Neural cell (in vitro differentiated cells): ENCODE measurements around the gene SFMBT1. TPM values are rescaled to one million over a fixed set of nuclear protein-coding genes. Genes with fewer than 3 reads are reported as not detected.
"Not testable (repeated sequence)": the region's sequence is repeated elsewhere in the genome, so short reads cannot be mapped to it uniquely, and the experiment has no call there.

Source experiments
- H2AFZ ChIP-seq: fragments of 200-600, 300-800 bp; sonication (generic), shearing (Covaris generic); 2 replicates; pipeline ENCODE4 v1.6.0; 2014; ENCODE audit warnings: low read depth, mild to moderate bottlenecking, antibody characterized with exemption, low read length, moderate library complexity
- H3F3A ChIP-seq: fragments of 200-600 bp; shearing (Covaris generic); 2 replicates; pipeline ENCODE4 v1.6.1; 2016; ENCODE audit warnings: mild to moderate bottlenecking, moderate library complexity, mixed read lengths, antibody characterized with exemption, low read length; ENCODE audit not compliant: insufficient read depth, poor library complexity, severe bottlenecking
- H3K27ac ChIP-seq: fragments of 200-600, 300-800 bp; sonication (generic), shearing (Covaris generic); 2 replicates; pipeline ENCODE4 v1.5.1; 2014; ENCODE audit warnings: mild to moderate bottlenecking, low read length, moderate library complexity
- H3K27me3 ChIP-seq: fragments of 300-800, 200-600 bp; sonication (generic), shearing (Covaris generic); 2 replicates; pipeline ENCODE4 v1.6.0; 2014; ENCODE audit warnings: mild to moderate bottlenecking, low read depth, low read length, moderate library complexity; ENCODE audit not compliant: insufficient read depth
- H3K36me3 ChIP-seq: fragments of 300-800, 200-600 bp; sonication (generic), shearing (Covaris generic); 2 replicates; pipeline ENCODE4 v1.5.1; 2014; ENCODE audit warnings: mild to moderate bottlenecking, antibody characterized with exemption, low read length, moderate library complexity; ENCODE audit not compliant: insufficient read depth
- H3K4me2 ChIP-seq: fragments of 300-800, 200-600 bp; sonication (generic), shearing (Covaris generic); 2 replicates; pipeline ENCODE4 v1.6.0; 2014; ENCODE audit warnings: mild to moderate bottlenecking, low read length
- H3K4me3 ChIP-seq: fragments of 300-800, 200-600 bp; sonication (generic), shearing (Covaris generic); 2 replicates; pipeline ENCODE4 v1.5.1; 2014; ENCODE audit warnings: mild to moderate bottlenecking, low read length, moderate library complexity
- H3K79me2 ChIP-seq: fragments of 200-600 bp; shearing (Covaris generic); replicated peaks from 2 replicates; pipeline ENCODE4 v1.6.0; 2014; ENCODE audit warnings: mild to moderate bottlenecking, low read length, moderate library complexity; ENCODE audit not compliant: insufficient read depth
- H3K9ac ChIP-seq: fragments of 300-800, 200-600 bp; sonication (generic), shearing (Covaris generic); 2 replicates; pipeline ENCODE4 v1.6.1; 2016; ENCODE audit warnings: mild to moderate bottlenecking, low read length, mixed read lengths
- H3K9me2 ChIP-seq: fragments of 200-600 bp; shearing (Covaris generic); 2 replicates; pipeline ENCODE4 v1.6.1; 2016; ENCODE audit warnings: mild to moderate bottlenecking, low read length, mixed read lengths; ENCODE audit not compliant: insufficient read depth
- H3K9me3 ChIP-seq: fragments of 200-600, 300-800 bp; sonication (generic), shearing (Covaris generic); 2 replicates; pipeline ENCODE4 v1.6.1; 2016; ENCODE audit warnings: mild to moderate bottlenecking, mixed run types, low read length, moderate library complexity, mixed read lengths
- H4K20me1 ChIP-seq: fragments of 200-600 bp; shearing (Covaris generic); 2 replicates; pipeline ENCODE4 v1.6.1; 2016; ENCODE audit warnings: mild to moderate bottlenecking, mixed run types; ENCODE audit not compliant: insufficient read depth
- CTCF ChIP-seq: fragments of 450-650 bp; IDR thresholded peaks from 2 replicates; pipeline ENCODE4 v1.5.1; 2014; ENCODE audit warnings: antibody characterized with exemption, mild to moderate bottlenecking, moderate library complexity; ENCODE audit not compliant: poor library complexity, severe bottlenecking
- EP300 ChIP-seq: fragments of 450-650 bp; conservative IDR thresholded peaks from 2 replicates; pipeline ENCODE4 v1.6.1; 2014; ENCODE audit warnings: antibody characterized with exemption, mild to moderate bottlenecking, moderate library complexity; ENCODE audit not compliant: poor library complexity, severe bottlenecking
- EZH2 ChIP-seq: fragments of 200-600, 300-800 bp; shearing (Covaris generic), sonication (generic); IDR thresholded peaks from 2 replicates; pipeline ENCODE4 v1.6.1; 2014; ENCODE audit warnings: antibody characterized with exemption, low read length, borderline replicate concordance, mild to moderate bottlenecking; ENCODE audit not compliant: insufficient read depth, poor library complexity, severe bottlenecking
- MXI1 ChIP-seq: fragments of 450-650 bp; conservative IDR thresholded peaks from 2 replicates; pipeline ENCODE4 v1.6.1; 2014; ENCODE audit warnings: antibody characterized with exemption, mild to moderate bottlenecking; ENCODE audit not compliant: poor library complexity, severe bottlenecking
- POLR2AphosphoS5 ChIP-seq: IDR thresholded peaks from 2 replicates; pipeline ENCODE4 v1.6.1; 2012
- RAD21 ChIP-seq: fragments of 450-650 bp; conservative IDR thresholded peaks from 2 replicates; pipeline ENCODE4 v1.6.1; 2014; ENCODE audit warnings: antibody characterized with exemption, mild to moderate bottlenecking, moderate library complexity
- REST ChIP-seq: IDR thresholded peaks from 2 replicates; pipeline ENCODE4 v1.6.1; 2012; ENCODE audit warnings: borderline replicate concordance
- SMC3 ChIP-seq: fragments of 450-650 bp; conservative IDR thresholded peaks from 2 replicates; pipeline ENCODE4 v1.6.1; 2014; ENCODE audit warnings: antibody characterized with exemption, mild to moderate bottlenecking, moderate library complexity; ENCODE audit not compliant: poor library complexity
- TAF1 ChIP-seq: IDR thresholded peaks from 2 replicates; pipeline ENCODE4 v1.6.1; 2012; ENCODE audit warnings: low read depth
- polyA plus RNA-seq: library from polyadenylated mRNA; depleted of rRNA; stranded (reverse); fragments of >200 nt; gene quantifications from 2 replicates; pipeline ENCODE4 v1.2.3, GENCODE V29; 2014

Gene SFMBT1
- polyA plus RNA-seq, 1 donor from 2014 or later: 17.3 TPM

GRCh38 chr3:53056442-53056841 is 10.6 kb upstream of the SFMBT1 start:
- H3K27me3 ChIP-seq: no peaks in the 10 kb centered on the region
- H3F3A ChIP-seq: no peaks in the 10 kb centered on the region
- no peak overlapping the region for H2AFZ ChIP-seq
- H3K9me2 ChIP-seq: no peaks in the 10 kb centered on the region
- no peaks in the 10 kb centered on the region for H4K20me1 ChIP-seq
- no peak for TF ChIP-seq EZH2
- no peak for TF ChIP-seq CTCF
- TF ChIP-seq SMC3: no peak
- TF ChIP-seq POLR2AphosphoS5: no peak
- no peak for TF ChIP-seq MXI1
- TF ChIP-seq RAD21: no peak
- no peak for TF ChIP-seq REST
- no peak for TF ChIP-seq EP300
- no peak for TF ChIP-seq TAF1
- no peak overlapping the region for H3K4me2 ChIP-seq
- H3K9ac ChIP-seq: no peak overlapping the region
- H3K36me3 ChIP-seq: no peaks in the 10 kb centered on the region
- H3K79me2 ChIP-seq: no peaks in the 10 kb centered on the region
- H3K27ac ChIP-seq: no peak overlapping the region
- no peak overlapping the region for H3K4me3 ChIP-seq
- no peaks in the 10 kb centered on the region for H3K9me3 ChIP-seq

GRCh38 chr3:53054233-53054632 is 8.4 kb upstream of the SFMBT1 start:
- not testable (repeated sequence) for H3K9ac ChIP-seq, H4K20me1 ChIP-seq, H3K79me2 ChIP-seq, H2AFZ ChIP-seq, H3F3A ChIP-seq, H3K4me3 ChIP-seq, H3K27me3 ChIP-seq, H3K9me2 ChIP-seq, H3K4me2 ChIP-seq, H3K27ac ChIP-seq, H3K36me3 ChIP-seq, H3K9me3 ChIP-seq

GRCh38 chr3:53051929-53052328 is 6.1 kb upstream of the SFMBT1 start:
- no peaks in the 10 kb centered on the region for H3F3A ChIP-seq
- no peaks in the 10 kb centered on the region for H4K20me1 ChIP-seq
- H2AFZ ChIP-seq: no peak overlapping the region
- H3K27me3 ChIP-seq: peaks cover 12% of the 10 kb centered on the region
- no peak overlapping the region for H3K27ac ChIP-seq
- no peak overlapping the region for H3K4me2 ChIP-seq
- H3K9me2 ChIP-seq: no peaks in the 10 kb centered on the region
- no peaks in the 10 kb centered on the region for H3K9me3 ChIP-seq
- H3K9ac ChIP-seq: no peak overlapping the region
- H3K36me3 ChIP-seq: no peaks in the 10 kb centered on the region
- TF ChIP-seq RAD21 (no peak), POLR2AphosphoS5 (no peak), MXI1 (no peak), CTCF (no peak), EP300 (no peak), TAF1 (no peak), EZH2 (no peak), REST (no peak), SMC3 (no peak)
- no peak overlapping the region for H3K4me3 ChIP-seq
- H3K79me2 ChIP-seq: no peaks in the 10 kb centered on the region
